B cell (primary cell): ENCODE data around the gene UMOD.

Experiments
- EZH2 ChIP-seq: IDR thresholded peaks from 2 replicates; pipeline ENCODE4 v1.6.1; 2012; ENCODE audit warnings: borderline replicate concordance, low read depth, mild to moderate bottlenecking, moderate library complexity, low read length; ENCODE audit not compliant: insufficient read depth, poor library complexity, severe bottlenecking
- TF ChIP-seq, protein P1 (sequence below): fragments of 200-600 bp; IDR thresholded peaks from one replicate; pipeline ENCODE4 v1.8.0; 2022; ENCODE audit warnings: antibody characterized with exemption, mild to moderate bottlenecking

DNA sequence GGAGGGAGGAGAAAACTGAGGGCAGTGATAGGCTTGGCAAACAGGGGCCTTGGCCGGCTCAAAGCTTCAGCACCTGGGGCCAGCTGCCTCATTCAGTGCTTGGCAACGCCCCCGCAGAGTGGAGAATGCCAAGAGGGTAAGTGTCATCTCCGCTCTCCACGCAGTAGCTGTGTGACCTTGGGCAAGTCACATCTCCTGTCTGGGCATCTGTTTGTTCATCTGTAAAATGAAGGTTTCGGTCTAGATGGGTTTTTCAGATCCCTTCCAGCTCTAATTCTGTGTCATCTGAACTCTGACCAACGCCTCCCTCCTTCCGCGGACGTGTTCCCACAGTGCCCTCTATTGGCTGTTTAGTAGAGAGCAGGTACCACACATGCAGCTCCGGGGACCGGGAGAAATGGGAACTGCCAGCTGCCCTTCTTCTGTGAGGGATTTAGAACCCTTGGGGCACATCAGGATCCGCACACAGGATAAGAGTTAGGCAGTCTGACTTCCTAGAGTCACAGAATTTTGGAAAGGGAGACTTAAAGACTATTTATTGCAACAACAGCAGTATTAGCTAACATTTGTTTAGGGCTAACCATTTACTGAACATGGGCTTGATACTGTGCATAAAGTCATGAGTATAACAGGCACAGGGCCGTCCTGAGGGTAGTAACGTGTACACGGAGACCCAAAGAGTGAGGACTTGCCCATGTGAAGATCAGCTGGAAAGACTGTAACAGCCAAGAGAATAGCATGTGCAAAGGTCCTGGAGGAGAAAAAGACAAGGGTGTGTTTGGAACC lies 52.0 kb downstream of the UMOD start:
- TF ChIP-seq, protein P1, sequence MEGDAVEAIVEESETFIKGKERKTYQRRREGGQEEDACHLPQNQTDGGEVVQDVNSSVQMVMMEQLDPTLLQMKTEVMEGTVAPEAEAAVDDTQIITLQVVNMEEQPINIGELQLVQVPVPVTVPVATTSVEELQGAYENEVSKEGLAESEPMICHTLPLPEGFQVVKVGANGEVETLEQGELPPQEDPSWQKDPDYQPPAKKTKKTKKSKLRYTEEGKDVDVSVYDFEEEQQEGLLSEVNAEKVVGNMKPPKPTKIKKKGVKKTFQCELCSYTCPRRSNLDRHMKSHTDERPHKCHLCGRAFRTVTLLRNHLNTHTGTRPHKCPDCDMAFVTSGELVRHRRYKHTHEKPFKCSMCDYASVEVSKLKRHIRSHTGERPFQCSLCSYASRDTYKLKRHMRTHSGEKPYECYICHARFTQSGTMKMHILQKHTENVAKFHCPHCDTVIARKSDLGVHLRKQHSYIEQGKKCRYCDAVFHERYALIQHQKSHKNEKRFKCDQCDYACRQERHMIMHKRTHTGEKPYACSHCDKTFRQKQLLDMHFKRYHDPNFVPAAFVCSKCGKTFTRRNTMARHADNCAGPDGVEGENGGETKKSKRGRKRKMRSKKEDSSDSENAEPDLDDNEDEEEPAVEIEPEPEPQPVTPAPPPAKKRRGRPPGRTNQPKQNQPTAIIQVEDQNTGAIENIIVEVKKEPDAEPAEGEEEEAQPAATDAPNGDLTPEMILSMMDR, result peak; percentile 39
- no peak for TF ChIP-seq EZH2
